Measurements from ENCODE around the gene OR2C1.

OR2C1 gene

DNA sequence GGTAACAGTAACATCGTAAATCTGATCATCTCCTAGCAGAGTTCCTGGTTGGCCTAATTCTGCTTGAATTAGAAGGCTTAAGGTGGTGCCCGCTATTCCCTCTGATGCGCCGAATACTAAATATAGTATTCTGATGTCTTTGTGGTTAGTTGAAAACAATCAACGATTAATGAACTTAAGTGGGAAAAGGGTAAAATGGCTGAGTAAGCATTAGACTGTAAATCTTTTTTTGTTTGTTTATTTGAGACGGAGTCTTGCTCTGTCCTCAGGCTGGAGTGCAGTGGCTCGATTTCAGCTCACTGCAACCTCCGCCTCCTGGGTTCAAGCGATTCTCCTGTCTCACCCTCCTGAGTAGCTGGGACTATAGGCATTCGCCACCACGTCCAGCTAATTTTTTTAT, 13.4 kb downstream of the OR2C1 start:
- no peak for TF ChIP-seq MYC (IDR thresholded peaks at IDR 0.05; ENCODE audit: low read depth, low read length)
- TF ChIP-seq POLR2A (IDR thresholded peaks at IDR 0.05; ENCODE audit: extremely low read depth, insufficient read length), result no peak
- TF ChIP-seq, protein P1, sequence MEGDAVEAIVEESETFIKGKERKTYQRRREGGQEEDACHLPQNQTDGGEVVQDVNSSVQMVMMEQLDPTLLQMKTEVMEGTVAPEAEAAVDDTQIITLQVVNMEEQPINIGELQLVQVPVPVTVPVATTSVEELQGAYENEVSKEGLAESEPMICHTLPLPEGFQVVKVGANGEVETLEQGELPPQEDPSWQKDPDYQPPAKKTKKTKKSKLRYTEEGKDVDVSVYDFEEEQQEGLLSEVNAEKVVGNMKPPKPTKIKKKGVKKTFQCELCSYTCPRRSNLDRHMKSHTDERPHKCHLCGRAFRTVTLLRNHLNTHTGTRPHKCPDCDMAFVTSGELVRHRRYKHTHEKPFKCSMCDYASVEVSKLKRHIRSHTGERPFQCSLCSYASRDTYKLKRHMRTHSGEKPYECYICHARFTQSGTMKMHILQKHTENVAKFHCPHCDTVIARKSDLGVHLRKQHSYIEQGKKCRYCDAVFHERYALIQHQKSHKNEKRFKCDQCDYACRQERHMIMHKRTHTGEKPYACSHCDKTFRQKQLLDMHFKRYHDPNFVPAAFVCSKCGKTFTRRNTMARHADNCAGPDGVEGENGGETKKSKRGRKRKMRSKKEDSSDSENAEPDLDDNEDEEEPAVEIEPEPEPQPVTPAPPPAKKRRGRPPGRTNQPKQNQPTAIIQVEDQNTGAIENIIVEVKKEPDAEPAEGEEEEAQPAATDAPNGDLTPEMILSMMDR (IDR thresholded peaks at IDR 0.05; ENCODE audit: low read depth, low read length), result no peak
- TF ChIP-seq, protein P2, sequence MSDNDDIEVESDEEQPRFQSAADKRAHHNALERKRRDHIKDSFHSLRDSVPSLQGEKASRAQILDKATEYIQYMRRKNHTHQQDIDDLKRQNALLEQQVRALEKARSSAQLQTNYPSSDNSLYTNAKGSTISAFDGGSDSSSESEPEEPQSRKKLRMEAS (IDR thresholded peaks at IDR 0.05; ENCODE audit: low read depth, low read length), result no peak
- DNase-seq (ENCODE audit: low read depth), result no peak
- H3K4me3 ChIP-seq (ENCODE audit: low read depth, low read length), result no peak overlapping the region

DNA sequence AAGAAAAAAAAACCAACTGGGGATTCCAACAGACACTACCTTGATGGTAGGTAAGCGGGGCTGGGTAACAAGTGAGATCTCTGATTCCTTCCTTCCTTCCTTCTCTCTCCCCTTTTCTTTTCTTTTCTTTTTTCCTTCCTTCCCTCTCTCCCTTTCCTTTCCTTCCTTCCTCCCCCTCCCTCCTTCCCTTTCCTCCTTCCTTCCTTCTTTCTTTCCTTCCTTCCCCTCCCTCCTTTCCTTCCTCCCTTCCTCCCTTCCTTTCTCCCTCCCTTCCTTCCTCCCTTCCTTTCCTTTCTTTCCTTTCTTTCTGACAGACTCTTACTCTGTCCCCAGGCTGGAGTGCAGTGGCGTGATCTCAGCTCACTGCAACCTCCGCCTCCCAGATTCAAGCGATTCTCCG, 20.0 kb downstream of the OR2C1 start:
- TF ChIP-seq, protein P2 (IDR thresholded peaks at IDR 0.05; ENCODE audit: low read depth, low read length), result no peak
- TF ChIP-seq POLR2A (IDR thresholded peaks at IDR 0.05; ENCODE audit: extremely low read depth, insufficient read length) (no peak), MYC (IDR thresholded peaks at IDR 0.05; ENCODE audit: low read depth, low read length) (no peak)
- TF ChIP-seq, protein P1 (IDR thresholded peaks at IDR 0.05; ENCODE audit: low read depth, low read length), result no peak
- DNase-seq (ENCODE audit: low read depth), result no peak
- no peak overlapping the region for H3K4me3 ChIP-seq (ENCODE audit: low read depth, low read length)

DNA sequence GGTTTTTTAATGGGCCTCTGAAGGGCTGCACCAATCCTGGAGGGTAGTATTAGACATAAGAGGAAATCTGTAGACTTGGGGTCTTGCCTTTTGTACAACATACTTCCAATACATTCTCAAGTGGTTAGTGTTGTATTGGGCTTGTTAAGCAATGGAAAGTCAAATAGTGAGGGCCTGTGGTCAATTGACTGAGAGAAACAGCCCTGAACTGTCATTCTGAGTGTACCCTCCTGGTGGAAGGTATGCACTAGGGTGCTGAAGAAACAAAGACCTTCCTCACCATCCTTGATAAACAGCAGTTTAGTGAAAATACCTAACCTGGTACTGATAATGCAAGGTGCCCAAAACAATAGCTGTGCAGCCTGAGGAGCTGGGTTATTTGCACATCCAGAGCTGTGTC, 22.2 kb downstream of the OR2C1 start:
- DNase-seq (ENCODE audit: low read depth), result no peak
- TF ChIP-seq, protein P1 (IDR thresholded peaks at IDR 0.05; ENCODE audit: low read depth, low read length), result no peak
- TF ChIP-seq MYC (IDR thresholded peaks at IDR 0.05; ENCODE audit: low read depth, low read length) (no peak), POLR2A (IDR thresholded peaks at IDR 0.05; ENCODE audit: extremely low read depth, insufficient read length) (no peak)
- TF ChIP-seq, protein P2 (IDR thresholded peaks at IDR 0.05; ENCODE audit: low read depth, low read length), result no peak
- no peak overlapping the region for H3K4me3 ChIP-seq (ENCODE audit: low read depth, low read length)

DNA sequence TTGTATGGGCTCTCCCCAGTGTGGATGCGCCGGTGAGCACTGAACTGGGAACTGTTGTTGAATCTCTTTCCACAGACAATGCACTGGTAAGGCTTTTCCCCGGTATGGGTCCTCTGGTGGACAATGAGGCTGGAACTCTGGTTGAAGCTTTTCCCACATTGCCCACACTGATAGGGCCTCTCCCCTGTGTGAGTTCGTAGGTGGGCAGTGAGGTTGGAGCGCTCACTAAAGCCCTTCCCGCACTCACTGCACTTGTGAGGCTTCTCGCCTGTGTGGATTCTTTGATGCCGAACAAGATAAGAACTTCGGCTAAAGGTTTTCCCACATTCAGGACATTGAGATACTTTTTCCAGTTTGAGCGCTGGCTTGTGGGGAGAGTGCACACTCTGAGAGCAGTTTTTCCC, 27.4 kb downstream of the OR2C1 start:
- DNase-seq (ENCODE audit: low read depth), result no peak
- TF ChIP-seq, protein P2 (IDR thresholded peaks at IDR 0.05; ENCODE audit: low read depth, low read length), result no peak
- TF ChIP-seq POLR2A (IDR thresholded peaks at IDR 0.05; ENCODE audit: extremely low read depth, insufficient read length), result no peak
- TF ChIP-seq MYC (IDR thresholded peaks at IDR 0.05; ENCODE audit: low read depth, low read length), result no peak
- TF ChIP-seq, protein P1 (IDR thresholded peaks at IDR 0.05; ENCODE audit: low read depth, low read length), result no peak
- H3K4me3 ChIP-seq (ENCODE audit: low read depth, low read length), result no peak overlapping the region

DNA sequence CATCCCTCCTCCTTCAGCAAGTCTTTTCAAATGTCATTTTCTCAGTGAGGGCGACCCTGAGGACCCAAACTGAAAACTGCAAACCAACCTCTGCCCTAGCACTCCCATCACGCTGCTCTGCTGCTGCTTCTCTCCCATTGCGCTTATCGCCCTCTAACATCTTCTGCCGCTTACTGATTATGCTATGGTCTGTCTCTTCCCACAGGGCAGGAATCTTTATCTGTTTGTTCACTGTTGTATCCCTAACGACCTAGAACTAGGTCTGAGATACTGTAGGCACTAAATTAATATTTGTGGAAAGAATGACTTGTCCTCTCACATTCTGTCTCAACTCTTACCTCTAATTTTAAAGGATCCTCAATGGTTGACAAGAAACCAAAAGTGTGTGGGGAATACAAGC, 32.6 kb downstream of the OR2C1 start:
- DNase-seq (ENCODE audit: low read depth), result no peak
- TF ChIP-seq, protein P1 (IDR thresholded peaks at IDR 0.05; ENCODE audit: low read depth, low read length), result no peak
- no peak for TF ChIP-seq POLR2A (IDR thresholded peaks at IDR 0.05; ENCODE audit: extremely low read depth, insufficient read length)
- TF ChIP-seq, protein P2 (IDR thresholded peaks at IDR 0.05; ENCODE audit: low read depth, low read length), result no peak
- no peak for TF ChIP-seq MYC (IDR thresholded peaks at IDR 0.05; ENCODE audit: low read depth, low read length)
- no peak overlapping the region for H3K4me3 ChIP-seq (ENCODE audit: low read depth, low read length)

Data from NB4 (cell line).